ENCODE results near the gene MAN2B1.
"Not testable (repeated sequence)": the region's sequence is repeated elsewhere in the genome, so short reads cannot be mapped to it uniquely, and the experiment has no call there.

MAN2B1 gene

DNA sequence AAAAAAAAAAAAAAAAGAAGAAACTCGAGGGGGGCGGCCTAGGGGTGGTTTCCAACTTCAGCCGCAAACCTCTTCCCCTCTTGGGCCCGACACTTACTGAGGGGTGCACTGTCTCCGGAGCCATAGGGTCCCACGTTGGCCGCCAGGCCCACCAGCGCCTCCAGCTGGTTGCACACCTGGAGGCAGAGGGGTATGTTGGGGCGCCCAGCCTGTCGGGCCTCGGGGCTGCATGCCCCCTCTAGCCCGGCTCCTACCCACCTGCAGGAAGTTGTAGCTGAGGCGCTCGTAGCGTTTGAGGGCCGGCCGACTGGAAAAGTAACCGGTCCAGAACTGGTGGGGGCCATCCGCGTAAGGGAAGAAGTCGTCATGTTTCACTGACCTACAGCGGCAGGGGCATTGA, 8.6 kb downstream of the MAN2B1 start:
- DNase-seq (ENCODE audit: low spot score) = no peak

DNA sequence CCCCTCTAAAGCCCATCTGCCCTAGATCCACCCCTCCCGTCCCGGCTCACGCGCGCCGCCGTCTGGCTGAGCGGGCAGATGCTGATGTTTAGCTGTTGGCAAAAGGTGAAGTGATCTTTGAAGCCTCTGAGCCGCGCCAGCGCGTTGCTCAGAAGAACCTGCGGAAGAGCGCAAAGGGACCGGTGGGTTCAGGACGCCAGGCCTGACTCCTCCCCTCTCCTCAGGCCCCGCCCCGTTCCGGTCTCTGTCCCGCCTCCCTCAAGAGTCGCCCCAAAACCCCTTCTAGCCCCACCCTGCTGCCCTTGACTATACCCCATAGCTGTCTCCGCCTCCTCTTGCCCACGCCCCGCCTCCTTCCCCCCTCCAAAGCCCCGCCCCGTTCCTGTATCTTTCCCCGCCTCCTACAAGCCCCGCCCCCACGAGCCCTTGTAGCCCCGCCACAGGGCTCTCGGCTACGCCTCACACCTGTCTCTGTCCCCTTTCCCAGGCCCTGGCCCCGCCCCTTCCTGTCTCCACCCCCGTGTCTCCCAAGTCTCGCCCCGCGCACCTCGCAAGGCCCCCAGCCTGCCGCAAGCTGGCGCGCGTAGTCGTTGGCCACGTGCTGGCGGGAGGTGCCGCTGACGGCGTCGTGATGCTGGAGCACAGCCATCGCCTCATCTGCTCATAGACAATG, 9.5 kb downstream of the MAN2B1 start:
- DNase-seq (ENCODE audit: low spot score) = no peak

DNA sequence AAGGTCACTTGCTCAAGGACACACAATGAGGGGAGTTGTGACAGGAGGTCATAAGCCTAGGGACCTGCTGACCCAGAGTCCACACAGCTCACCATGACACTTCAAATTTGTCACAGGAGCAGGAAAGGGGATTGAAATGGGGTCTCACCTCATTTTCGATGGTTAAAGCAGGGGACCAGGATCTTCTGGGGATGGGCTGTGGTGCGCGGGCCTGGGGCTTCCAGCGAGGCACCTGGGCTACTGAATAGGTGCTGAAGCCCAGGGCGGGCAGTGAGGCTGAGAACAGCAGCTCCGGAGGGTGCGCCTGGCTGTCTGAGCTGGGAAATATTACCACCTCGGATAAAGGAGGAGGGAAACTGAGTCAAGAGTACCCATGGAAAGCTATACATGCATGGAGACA, 11.0 kb downstream of the MAN2B1 start:
- DNase-seq (ENCODE audit: low spot score) = no peak

DNA sequence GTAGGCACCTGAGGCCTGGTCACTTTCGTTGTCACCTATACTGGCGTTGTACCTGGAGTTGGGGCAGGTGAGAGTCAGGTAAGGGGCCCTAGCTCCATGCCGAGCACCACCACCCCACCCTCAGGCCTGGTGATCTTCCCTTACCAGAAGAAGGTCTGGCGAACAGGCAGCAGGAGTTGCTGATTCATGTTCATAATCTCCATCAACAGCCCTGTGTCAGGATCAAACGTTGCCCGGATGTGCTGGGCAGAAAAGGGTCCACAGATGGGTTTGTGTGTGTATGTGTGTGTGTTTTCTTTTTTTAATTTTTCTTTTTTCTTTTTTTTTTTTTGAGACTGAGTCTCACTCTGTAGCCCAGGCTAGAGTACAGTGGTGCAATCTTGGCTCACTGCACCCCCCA, 14.3 kb downstream of the MAN2B1 start:
- no peak for DNase-seq (ENCODE audit: low spot score)

DNA sequence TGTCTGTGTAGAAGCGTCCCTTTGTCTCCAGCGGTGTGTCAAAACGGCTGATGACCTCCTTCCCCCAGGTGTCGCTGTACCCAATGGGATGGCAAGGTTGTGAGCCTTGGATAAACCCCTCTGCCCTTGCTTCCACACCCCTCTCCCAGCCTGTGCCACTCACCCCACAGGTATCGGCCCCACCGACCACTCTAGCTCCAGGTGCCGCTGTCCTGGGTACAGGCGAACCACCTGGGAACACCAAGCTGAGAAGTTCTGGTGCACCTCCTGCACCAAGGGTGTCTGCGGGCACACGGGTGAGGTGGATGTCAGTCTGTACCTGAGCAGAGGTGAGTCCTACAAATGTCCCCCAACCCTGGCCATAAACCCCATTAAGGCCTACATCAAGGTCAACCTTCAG, 16.6 kb downstream of the MAN2B1 start:
- DNase-seq (ENCODE audit: low spot score) = no peak

DNA sequence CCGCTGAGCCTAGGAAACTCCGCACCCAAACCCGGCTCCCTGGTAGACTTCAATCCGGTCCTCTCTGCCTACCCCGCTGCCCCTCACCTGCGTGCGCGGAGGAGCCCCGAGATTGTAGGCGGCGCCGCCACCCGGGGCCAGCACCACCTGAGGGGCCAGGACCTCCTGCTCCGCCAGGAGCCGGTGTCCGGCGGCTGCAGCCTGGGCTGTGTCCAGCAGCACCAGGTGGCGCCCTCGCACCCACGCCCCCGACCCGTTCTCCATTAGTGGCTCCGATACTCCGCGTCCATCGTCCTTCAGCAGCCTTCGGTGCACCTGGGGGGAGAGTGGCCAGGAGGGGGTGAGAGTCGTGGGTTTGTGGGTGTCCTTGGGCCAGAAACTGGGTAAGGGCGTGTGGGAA, 18.5 kb downstream of the MAN2B1 start:
- DNase-seq (ENCODE audit: low spot score) = no peak

DNA sequence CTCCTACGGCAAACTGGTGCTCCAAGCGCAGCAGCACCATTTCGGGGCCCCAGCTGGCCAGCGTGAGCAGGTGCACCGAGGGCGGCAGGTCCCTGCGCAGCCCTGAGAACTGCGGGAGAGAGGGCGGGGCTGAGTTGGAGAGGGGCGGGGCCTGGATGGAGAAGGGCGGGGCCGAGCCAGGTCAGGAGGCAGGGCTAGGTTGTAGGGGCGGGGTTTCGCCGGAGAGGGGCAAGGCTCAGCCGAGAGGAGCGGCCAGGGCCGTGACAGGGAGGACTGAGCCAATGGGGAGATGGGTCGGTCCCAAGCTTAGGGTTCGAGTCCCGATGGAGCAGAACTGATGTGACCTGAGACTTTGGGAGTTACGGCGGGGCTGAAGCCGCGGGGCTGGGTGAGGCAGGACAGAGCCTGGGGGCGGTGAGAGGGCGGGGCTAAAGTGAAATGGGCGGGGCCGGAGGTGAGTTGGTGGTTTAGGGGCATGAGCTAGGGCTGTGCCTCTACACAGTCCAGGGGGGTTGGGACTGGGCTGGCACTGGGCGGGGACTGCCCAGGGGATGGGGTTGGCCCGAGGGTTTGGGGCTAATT, 19.0 kb downstream of the MAN2B1 start:
- no peak for DNase-seq (ENCODE audit: low spot score)

DNA sequence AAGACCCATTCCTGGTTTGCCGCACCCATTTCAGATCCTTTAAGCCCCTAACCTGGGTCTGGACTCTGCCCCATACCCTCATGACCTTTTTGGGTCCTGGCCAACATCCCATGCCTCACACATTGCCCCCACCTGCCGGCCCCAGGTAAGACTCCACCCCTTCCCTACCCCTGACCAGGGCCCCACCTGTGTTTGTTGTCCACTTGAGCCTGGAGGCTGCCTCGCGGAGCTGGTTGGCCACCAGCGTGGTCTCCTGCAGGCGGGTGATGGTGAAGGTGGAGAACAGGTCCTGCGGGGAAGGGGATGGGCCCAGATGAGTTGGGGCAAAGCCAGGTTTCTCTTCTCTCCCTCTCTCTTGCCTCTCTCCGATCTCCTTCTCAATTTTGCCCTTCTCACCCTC, 19.5 kb downstream of the MAN2B1 start:
- DNase-seq (ENCODE audit: low spot score) = no peak

DNA sequence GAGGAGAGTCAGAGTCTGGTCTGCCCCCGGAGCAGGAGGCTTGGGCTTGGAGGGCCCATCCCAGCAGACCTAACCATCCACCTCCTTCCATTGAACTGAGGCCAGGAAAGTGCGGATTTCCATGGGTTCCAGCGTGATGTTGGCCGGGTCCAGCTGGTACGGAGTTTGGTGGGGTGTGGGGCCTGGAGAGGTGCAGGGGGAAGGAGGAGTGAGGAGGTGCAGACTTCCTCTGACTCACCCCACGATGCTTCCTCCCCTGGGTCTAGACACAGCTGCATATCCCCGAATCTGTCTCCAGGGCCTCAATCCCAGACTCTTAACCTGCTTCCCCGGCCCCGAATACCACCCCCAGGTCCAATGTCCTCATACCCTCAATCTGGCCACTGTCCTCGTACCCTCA, 20.0 kb downstream of the MAN2B1 start:
- no peak for DNase-seq (ENCODE audit: low spot score)

DNA sequence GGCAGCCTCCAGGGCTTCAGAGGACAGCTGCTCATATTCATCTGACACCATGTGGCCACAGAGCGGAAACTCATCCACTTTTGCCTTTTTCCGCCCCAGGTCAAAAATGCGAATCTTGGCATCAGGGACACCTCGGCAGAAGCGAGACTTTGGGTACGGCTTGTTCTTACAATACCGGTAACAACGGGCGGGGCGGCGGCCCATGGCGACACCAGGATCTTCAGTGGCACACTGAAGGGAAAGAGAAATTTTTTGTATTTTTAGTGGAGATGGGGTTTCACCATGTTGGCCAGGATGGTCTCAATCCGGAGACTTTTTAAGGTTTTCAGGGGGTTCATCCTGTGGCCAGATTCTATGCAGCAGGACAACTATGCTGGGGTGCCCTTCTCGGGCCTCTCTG, 22.8 kb downstream of the MAN2B1 start:
- DNase-seq (ENCODE audit: low spot score) = not testable (repeated sequence)

DNA sequence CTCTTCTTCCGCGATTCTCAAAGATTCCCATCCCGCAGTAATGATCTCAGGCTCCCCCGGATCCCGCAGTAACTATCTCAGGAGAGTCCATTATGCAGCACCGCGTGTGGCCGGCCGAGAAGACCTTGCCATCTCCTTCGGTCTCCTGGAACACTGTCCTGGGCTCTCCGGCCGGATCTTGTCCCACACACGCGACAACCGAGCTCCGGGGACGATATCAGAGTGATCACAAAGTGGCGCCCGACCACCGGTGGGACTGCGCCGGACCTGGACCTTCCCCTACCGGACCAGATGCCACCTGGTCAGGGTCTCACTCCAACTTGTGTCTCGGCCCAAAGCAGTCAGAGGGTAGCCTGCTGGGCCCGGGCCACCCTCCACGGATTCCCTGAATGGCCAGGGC, 24.0 kb downstream of the MAN2B1 start:
- no peak for DNase-seq (ENCODE audit: low spot score)

DNA sequence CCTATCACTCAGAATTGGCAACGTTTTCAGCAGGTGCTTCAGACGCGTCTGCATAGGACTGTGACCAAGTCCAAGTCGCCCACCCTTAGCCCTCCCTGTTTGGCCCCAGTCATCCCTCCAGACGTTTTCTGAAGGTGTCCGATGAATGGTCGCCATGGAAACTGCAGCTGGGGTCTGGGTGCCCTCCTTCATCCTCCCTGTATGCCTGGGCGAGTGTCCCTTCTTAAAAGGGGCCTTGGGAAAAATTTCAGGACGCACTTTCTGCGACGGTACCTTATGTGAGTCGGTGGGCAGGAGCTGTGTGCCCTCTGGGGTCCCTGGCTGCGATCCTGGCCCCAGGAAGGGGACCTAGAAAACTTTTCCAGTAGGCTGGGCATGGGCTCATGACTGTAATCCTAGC, 25.1 kb downstream of the MAN2B1 start:
- DNase-seq (ENCODE audit: low spot score) = no peak

DNA sequence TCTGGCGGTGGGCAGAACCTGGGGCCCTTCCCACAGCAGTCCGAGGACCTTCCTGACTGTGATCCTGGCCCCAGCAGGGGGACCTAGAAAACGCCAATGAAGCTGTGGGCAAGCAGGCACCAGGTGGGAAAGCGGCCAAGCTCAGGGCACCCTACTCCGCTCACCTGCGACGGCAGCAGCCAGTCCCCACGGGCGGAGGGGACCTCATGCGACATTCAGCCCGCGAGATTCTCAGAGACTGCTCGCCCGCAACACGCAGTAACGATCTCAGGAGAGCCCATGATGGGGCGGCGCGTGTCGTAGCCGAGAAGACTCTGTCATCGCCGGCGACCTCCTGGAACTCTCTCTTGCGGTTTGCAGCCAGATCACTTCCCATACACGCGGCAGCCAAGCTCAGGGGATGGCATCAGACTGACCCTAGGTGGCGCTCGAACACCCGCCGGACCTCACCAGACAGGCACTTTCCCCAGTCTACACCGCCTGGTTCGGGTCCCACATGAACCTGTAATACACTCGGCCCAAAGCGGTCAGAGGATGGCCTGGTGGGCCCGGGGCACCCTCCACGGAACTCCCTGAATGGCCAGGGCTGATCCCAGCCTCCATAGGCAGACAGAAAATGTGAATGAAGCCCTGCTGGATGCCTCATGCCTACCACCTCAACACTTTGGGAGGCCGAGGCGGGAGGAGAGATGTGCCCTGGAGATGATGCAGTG, 26.5 kb downstream of the MAN2B1 start:
- peak; percentile 88 for DNase-seq (ENCODE audit: low spot score)

DNA sequence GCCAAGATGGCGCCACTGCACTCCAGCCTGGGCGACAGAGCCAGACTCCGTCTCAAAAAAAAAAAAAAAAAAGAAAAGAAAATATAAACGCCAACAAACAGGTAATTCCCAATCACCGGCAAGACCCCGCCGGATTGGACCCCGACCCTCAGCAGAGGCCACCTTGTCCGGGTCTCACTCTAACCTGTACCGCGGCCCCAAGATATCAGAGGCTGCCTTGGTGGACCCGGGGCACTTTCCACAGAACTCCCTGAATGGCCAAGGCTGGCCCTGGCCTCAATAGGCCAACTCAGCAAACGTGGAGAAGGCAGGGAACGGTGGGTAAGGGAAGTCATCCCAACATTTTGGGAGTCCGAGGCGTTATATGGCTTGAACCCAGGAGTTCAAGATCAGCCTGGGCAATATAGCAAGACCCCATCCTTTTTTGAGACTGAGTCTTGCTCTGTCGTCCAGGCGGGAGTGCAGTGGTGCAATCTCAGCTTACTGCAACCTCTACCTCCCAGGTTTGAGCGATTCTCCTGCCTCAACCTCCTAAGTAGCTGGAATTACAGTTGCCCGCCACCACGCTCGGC, 27.8 kb downstream of the MAN2B1 start:
- DNase-seq (ENCODE audit: low spot score) = no peak

DNA sequence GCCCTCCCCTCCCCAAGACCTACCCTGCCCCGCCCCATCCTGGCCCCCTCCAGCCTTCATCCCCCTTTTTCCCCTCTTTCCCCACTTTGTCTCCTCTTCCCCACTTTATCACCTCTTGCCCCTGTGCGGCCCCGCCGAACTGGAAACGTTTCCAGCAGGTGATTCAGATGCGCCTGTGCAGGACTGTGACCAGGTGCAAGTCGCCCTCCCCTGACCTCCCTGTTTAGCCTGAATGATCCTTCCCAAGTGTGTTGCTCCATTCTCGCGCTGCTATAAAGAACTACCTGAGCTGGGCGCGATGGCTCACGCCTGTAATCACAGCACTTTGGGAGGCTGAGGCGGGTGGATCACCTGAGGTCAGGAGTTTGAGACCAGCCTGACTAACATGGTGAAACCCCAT, 29.9 kb downstream of the MAN2B1 start:
- DNase-seq (ENCODE audit: low spot score) = no peak

DNA sequence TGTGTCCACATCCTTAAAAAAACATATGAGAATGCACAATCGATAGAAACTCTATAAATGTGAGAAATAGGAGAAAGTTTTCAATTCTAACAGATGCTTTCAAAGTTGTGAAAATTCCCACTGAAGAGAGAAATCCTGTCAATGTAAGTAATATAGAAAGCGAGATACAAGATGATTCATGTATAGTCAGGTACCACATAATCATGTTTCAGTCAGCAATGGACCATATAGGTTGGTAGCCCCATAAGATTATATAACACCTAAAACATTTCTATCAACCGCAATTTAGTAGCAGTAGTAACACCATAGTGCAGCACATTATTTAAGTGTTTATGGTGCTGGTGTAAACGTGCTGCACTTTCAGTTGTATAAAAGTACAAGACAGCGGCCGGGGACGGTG, 37.3 kb downstream of the MAN2B1 start:
- no peak for DNase-seq (ENCODE audit: low spot score)

DNA sequence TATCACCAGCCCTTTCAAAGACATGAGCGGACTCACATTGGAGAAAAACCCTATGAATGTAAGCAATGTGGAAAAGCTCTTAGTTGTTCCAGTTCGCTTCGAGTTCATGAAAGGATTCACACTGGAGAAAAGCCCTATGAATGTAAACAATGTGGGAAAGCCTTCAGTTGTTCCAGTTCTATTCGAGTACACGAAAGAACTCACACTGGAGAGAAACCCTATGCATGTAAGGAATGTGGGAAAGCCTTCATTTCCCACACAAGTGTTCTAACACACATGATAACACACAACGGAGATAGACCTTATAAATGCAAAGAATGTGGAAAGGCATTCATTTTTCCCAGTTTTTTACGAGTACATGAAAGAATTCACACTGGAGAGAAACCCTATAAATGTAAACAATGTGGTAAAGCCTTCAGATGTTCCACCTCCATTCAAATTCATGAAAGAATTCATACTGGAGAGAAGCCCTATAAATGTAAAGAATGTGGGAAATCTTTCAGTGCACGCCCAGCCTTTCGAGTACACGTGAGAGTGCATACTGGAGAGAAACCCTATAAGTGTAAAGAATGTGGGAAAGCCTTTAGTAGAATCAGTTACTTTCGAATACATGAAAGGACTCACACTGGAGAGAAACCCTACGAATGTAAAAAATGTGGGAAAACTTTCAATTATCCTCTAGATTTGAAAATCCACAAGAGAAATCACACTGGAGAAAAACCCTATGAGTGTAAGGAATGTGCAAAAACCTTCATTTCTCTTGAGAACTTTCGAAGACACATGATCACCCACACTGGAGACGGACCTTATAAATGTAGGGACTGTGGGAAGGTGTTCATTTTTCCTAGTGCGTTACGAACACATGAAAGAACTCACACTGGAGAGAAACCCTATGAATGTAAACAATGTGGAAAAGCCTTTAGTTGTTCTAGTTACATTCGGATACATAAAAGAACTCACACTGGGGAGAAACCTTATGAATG, 38.2 kb downstream of the MAN2B1 start:
- no peak for DNase-seq (ENCODE audit: low spot score)

DNA sequence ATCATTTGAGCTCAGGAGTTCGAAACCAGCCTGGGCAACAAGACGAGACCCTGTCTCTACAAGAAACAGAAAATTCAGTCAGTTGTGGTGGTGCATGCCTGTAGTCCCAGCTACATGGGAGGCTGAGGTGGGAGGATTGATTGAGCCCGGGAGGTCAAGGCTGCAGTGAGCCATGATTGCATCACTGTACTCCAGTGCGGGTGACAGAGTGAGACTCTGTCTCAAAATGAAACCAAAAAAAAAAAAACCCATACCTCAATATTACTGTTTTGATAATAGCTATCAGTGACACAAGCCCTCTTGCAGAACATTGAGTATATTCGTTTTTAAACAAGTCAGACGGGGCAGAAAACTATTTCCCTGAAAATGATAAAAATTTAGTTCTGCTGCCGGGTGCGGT, 39.6 kb downstream of the MAN2B1 start:
- DNase-seq (ENCODE audit: low spot score) = no peak

DNA sequence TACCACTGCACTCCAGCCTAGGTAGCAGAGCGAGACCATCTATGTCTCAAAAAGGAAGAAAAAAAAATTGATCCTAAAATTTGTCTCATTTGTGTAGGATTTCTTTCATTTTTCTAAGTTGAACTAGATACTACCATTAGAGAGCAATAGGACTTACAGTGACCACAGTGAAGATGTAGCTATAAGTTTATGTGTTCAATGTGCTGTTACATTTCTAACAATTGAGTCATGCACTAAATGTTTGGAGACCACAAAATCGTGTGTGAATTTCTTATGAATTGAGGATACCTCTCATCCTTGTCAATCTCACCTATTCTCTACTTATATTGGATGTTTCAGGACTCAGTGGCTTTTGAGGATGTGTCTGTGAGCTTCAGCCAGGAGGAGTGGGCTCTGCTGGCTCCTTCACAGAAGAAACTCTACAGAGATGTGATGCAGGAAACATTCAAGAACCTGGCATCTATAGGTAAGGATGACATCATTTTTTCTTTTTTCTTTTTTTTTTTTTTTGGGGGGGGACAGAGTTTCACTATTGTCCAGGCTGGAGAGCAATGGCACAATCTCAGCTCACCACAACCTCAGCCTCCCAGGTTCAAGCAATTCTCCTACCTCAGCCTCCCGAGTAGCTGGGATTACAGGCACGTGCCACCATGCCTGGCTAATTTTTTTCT, 43.0 kb downstream of the MAN2B1 start:
- DNase-seq (ENCODE audit: low spot score) = no peak

DNA sequence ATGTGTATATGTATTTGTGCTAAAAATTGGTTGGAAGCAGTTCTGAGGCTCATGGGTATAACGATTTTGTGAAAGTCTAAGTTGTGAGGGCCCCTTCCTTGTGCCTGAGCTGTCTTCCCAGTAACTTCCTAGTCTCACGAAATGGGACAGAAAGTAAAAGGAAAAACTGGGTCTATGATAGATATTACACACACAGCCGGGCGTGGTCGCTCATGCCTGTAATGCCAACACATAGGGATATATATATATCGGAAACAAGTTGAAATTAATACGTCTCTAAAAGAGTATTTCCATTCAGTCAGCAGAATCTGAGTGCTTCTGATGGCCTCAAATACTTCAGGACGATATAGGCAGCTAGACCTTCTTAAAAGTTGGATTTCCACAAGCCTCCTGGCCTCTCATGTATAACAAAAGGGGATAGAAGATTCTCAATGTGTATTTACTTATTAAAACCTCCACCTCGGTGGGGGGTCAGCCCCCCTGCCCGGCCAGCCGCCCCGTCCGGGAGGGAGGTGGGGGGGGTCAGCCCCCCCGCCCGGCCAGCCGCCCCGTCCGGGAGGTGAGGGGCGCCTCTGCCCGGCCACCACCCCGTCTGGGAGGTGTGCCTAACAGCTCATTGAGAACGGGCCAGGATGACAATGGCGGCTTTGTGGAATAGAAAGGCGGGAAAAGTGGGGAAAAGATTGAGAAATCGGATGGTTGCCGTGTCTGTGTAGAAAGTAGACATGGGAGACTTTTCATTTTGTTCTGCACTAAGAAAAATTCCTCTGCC, 45.1 kb downstream of the MAN2B1 start:
- not testable (repeated sequence) for DNase-seq (ENCODE audit: low spot score)

DNA sequence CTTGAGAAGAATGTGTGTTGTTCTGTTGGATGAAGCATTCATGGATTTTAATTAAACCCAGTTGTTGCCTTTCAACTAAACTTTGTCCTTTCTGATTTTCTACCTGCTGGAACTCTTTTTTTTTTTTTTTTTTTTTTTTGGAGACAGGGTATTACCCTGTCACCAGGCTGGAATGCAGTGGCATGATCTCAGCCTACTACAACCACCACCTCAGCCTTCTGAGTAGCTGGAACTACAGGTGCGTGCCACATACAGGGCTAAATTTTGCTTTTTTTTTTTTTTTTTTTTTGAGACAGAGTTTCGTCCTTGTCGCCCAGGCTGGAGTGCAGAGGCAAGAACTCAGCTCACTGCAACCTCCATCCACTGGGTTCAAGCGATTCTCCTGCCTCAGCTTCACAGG, 48.9 kb downstream of the MAN2B1 start:
- no peak for DNase-seq (ENCODE audit: low spot score)
